Upper lobe of left lung (tissue), 4 donors: ENCODE data around the gene ZNF557.
"Not testable (repeated sequence)": the region's sequence is repeated elsewhere in the genome, so short reads cannot be mapped to it uniquely, and the experiment has no call there.

Source experiments
- EP300 ChIP-seq, 4 donors: sonication (generic); formaldehyde crosslinking; IDR thresholded peaks; one replicate each; pipeline ENCODE4 v1.5.1; 2017; ENCODE audit warnings: antibody characterized with exemption in 4 of 4, control low read depth in 2 of 4
- POLR2AphosphoS5 ChIP-seq, 2 donors: sonication (generic); formaldehyde crosslinking; IDR thresholded peaks; one replicate each; pipeline ENCODE4 v1.5.1; 2017; ENCODE audit warnings: antibody characterized with exemption in 2 of 2
- TF ChIP-seq, protein P1 (sequence below), 6 experiments: fragments of 450-650 bp in 4 of 6; fragments of 200-600 bp in 2 of 6; sonication (generic) in 2 of 6; IDR thresholded peaks; one replicate each; pipeline ENCODE4 v1.5.1; 2016 to 2019; ENCODE audit warnings: antibody characterized with exemption in 6 of 6

DNA sequence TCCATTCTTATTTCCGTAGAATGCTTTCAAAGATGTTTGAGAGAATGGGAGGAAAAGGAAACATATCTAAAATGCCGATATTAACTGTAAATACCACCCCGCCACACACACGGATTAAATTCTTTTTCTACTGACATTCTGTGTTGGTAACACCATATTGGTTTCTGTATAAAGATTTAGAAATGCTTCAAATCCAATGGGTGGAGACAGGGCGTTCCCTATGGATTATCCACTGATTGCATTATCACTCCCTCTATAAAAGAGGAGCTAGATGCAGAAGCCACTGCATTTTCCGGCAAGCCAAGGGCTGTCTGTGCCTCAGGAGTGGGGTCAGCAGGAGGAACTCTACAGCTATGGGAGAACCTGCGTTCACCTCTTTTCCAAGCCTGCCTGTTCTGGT is 20.5 kb upstream of the ZNF557 start, which contains the start of gene MBD3L2:
- not testable (repeated sequence) for TF ChIP-seq POLR2AphosphoS5, EP300 (IDR thresholded peaks at IDR 0.05)
- TF ChIP-seq, protein P1, sequence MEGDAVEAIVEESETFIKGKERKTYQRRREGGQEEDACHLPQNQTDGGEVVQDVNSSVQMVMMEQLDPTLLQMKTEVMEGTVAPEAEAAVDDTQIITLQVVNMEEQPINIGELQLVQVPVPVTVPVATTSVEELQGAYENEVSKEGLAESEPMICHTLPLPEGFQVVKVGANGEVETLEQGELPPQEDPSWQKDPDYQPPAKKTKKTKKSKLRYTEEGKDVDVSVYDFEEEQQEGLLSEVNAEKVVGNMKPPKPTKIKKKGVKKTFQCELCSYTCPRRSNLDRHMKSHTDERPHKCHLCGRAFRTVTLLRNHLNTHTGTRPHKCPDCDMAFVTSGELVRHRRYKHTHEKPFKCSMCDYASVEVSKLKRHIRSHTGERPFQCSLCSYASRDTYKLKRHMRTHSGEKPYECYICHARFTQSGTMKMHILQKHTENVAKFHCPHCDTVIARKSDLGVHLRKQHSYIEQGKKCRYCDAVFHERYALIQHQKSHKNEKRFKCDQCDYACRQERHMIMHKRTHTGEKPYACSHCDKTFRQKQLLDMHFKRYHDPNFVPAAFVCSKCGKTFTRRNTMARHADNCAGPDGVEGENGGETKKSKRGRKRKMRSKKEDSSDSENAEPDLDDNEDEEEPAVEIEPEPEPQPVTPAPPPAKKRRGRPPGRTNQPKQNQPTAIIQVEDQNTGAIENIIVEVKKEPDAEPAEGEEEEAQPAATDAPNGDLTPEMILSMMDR (IDR thresholded peaks at IDR 0.05) = not testable (repeated sequence)
